Mesendoderm (in vitro differentiated cells): Measurements from ENCODE around the gene TVP23C.
"Not testable (repeated sequence)": the region's sequence is repeated elsewhere in the genome, so short reads cannot be mapped to it uniquely, and the experiment has no call there.

Source experiments
- DNase-seq: peaks from one replicate; pipeline ENCODE4 v3.0.0; 2013
- H2AK5ac ChIP-seq: 2 replicates; pipeline ENCODE4 v1.6.1; 2013; ENCODE audit warnings: low read length, inconsistent platforms
- H2BK120ac ChIP-seq: 2 replicates; pipeline ENCODE4 v1.6.1; 2013; ENCODE audit warnings: low read depth, mild to moderate bottlenecking, low read length, moderate library complexity, mixed read lengths
- H2BK15ac ChIP-seq: replicated peaks from 2 replicates; pipeline ENCODE4 v1.6.1; 2013; ENCODE audit warnings: low read depth, mild to moderate bottlenecking, moderate library complexity
- H2BK5ac ChIP-seq: 2 replicates; pipeline ENCODE4 v1.6.1; 2013; ENCODE audit warnings: low read length, inconsistent platforms
- H3K18ac ChIP-seq: 2 replicates; pipeline ENCODE4 v1.6.1; 2013; ENCODE audit warnings: mild to moderate bottlenecking, low read length, mixed read lengths
- H3K23ac ChIP-seq: one replicate; pipeline ENCODE4 v1.6.1; 2013; ENCODE audit warnings: low read length
- H3K27ac ChIP-seq: 2 replicates; pipeline ENCODE4 v1.5.1; 2013; ENCODE audit warnings: low read depth, mild to moderate bottlenecking, inconsistent platforms, low read length, moderate library complexity
- H3K27me3 ChIP-seq: 2 replicates; pipeline ENCODE4 v1.6.1; 2013; ENCODE audit warnings: low read length, control low read depth, mild to moderate bottlenecking, inconsistent platforms; ENCODE audit not compliant: insufficient read depth, poor library complexity
- H3K36me3 ChIP-seq: 2 replicates; pipeline ENCODE4 v1.6.1; 2013; ENCODE audit warnings: low read length, inconsistent platforms; ENCODE audit not compliant: control insufficient read depth, insufficient read depth
- H3K4ac ChIP-seq: one replicate; pipeline ENCODE4 v1.6.1; 2013; ENCODE audit warnings: low read depth, mild to moderate bottlenecking, low read length, moderate library complexity
- H3K4me1 ChIP-seq: 2 replicates; pipeline ENCODE4 v1.6.1; 2013; ENCODE audit warnings: low read depth, low read length, inconsistent platforms; ENCODE audit not compliant: control insufficient read depth
- H3K4me2 ChIP-seq: 2 replicates; pipeline ENCODE4 v1.6.1; 2013; ENCODE audit warnings: low read length
- H3K4me3 ChIP-seq: 2 replicates; pipeline ENCODE4 v1.5.1; 2013; ENCODE audit warnings: mild to moderate bottlenecking, low read length
- H3K56ac ChIP-seq: one replicate; pipeline ENCODE4 v1.6.1; 2013; ENCODE audit warnings: low read length
- H3K79me1 ChIP-seq: 2 replicates; pipeline ENCODE4 v1.6.1; 2013; ENCODE audit warnings: low read length, inconsistent platforms
- H3K79me2 ChIP-seq: 2 replicates; pipeline ENCODE4 v1.6.1; 2013; ENCODE audit warnings: mild to moderate bottlenecking, low read length; ENCODE audit not compliant: control insufficient read depth, insufficient read depth
- H3K9ac ChIP-seq: 2 replicates; pipeline ENCODE4 v1.6.1; 2013; ENCODE audit warnings: low read length, inconsistent platforms
- H4K5ac ChIP-seq: one replicate; pipeline ENCODE4 v1.6.1; 2013; ENCODE audit warnings: low read length
- H4K8ac ChIP-seq: one replicate; pipeline ENCODE4 v1.6.1; 2013; ENCODE audit warnings: low read depth, mild to moderate bottlenecking, control low read depth, low read length, moderate library complexity
- WGBS: extraction: QIAGEN DNeasy Blood & Tissue Kit; methylation state at CpG from one replicate; pipeline ENCODE4 v1.1.7; 2013; ENCODE audit warnings: low lambda C conversion rate, missing lambda C conversion rate; ENCODE audit not compliant: insufficient coverage; ENCODE audit errors: extremely low coverage; 5-methylcytosine and 5-hydroxymethylcytosine counted together

The TVP23C gene

GRCh38 chr17:15507001-15507400 is 56.3 kb downstream of the TVP23C start:
- Histone ChIP-seq H3K56ac (no peak overlapping the region), H3K4me3 (no peak overlapping the region), H3K79me2 (no peaks in the 10 kb centered on the region), H3K4ac (no peak overlapping the region), H3K23ac (no peak overlapping the region), H2BK5ac (no peak overlapping the region), H3K4me2 (no peak overlapping the region), H3K18ac (no peak overlapping the region), H2BK120ac (no peak overlapping the region), H3K27ac (no peak overlapping the region), H2AK5ac (no peak overlapping the region), H3K9ac (no peak overlapping the region), H2BK15ac (no peak overlapping the region), H4K5ac (no peak overlapping the region), H3K79me1 (no peaks in the 10 kb centered on the region), H3K4me1 (peaks cover 3% of the 10 kb centered on the region), H4K8ac (no peak overlapping the region), H3K27me3 (no peaks in the 10 kb centered on the region), H3K36me3 (no peaks in the 10 kb centered on the region)
- DNase-seq, result no peak
- WGBS, result no CpG with 5 or more reads among the region's 9 CpGs

- not testable (repeated sequence) for H3K36me3 ChIP-seq, H4K8ac ChIP-seq, H2BK5ac ChIP-seq, H3K23ac ChIP-seq, H3K27ac ChIP-seq, H2BK120ac ChIP-seq, H2AK5ac ChIP-seq, H3K79me2 ChIP-seq, DNase-seq, H3K9ac ChIP-seq, H3K4me2 ChIP-seq, H3K79me1 ChIP-seq, H3K4ac ChIP-seq, H3K4me3 ChIP-seq, H3K27me3 ChIP-seq, H3K56ac ChIP-seq, H3K18ac ChIP-seq, H3K4me1 ChIP-seq, H2BK15ac ChIP-seq, H4K5ac ChIP-seq
- whole genome bisulfite sequencing, result no CpG with 5 or more reads among the region's 32 CpGs
These were observed 57.6 kb downstream of the TVP23C start for GRCh38 chr17:15505708-15506107.

- Histone ChIP-seq H3K9ac (no peak overlapping the region), H3K4ac (no peak overlapping the region), H3K4me2 (no peak overlapping the region)
These were observed 59.6 kb downstream of the TVP23C start for GRCh38 chr17:15503731-15504130.

GRCh38 chr17:15502369-15503112 is 60.7 kb downstream of the TVP23C start:
- Histone ChIP-seq H3K27me3 (no peaks in the 10 kb centered on the region), H2BK120ac (no peak overlapping the region), H2BK15ac (no peak overlapping the region), H4K5ac (no peak overlapping the region), H3K79me1 (no peaks in the 10 kb centered on the region), H3K18ac (peak overlapping the region; percentile 2), H3K4me1 (peaks cover 3% of the 10 kb centered on the region), H3K4me3 (no peak overlapping the region), H4K8ac (no peak overlapping the region), H3K23ac (peak overlapping the region; percentile 89), H3K79me2 (no peaks in the 10 kb centered on the region), H3K36me3 (peaks cover 2% of the 10 kb centered on the region), H3K9ac (peak overlapping the region; percentile 65), H3K4ac (peak overlapping the region; percentile 7), H2BK5ac (no peak overlapping the region), H3K4me2 (no peak overlapping the region), H2AK5ac (no peak overlapping the region), H3K27ac (no peak overlapping the region), H3K56ac (peak overlapping the region; percentile 80)
- peak; percentile 90 for DNase-seq
- 100% methylated on average over 2 of the region's 32 CpGs for WGBS

More at GRCh38 chr17:15503731-15504130, 59.6 kb downstream of the TVP23C start:
- Histone ChIP-seq H3K36me3 (peaks cover 2% of the 10 kb centered on the region), H2AK5ac (no peak overlapping the region), H2BK15ac (no peak overlapping the region), H3K4me3 (no peak overlapping the region), H4K8ac (no peak overlapping the region), H3K56ac (no peak overlapping the region), H2BK120ac (no peak overlapping the region), H3K79me2 (no peaks in the 10 kb centered on the region), H4K5ac (no peak overlapping the region), H2BK5ac (no peak overlapping the region), H3K23ac (no peak overlapping the region), H3K27ac (no peak overlapping the region), H3K4me1 (peaks cover 3% of the 10 kb centered on the region), H3K18ac (no peak overlapping the region), H3K79me1 (no peaks in the 10 kb centered on the region), H3K27me3 (no peaks in the 10 kb centered on the region)
- no CpG with 5 or more reads among the region's 2 CpGs for WGBS
- DNase-seq, result no peak

GRCh38 chr17:15501793-15502192 is 61.5 kb downstream of the TVP23C start:
- no peaks in the 10 kb centered on the region for H3K27me3 ChIP-seq
- H3K27ac ChIP-seq, result no peak overlapping the region
- no peaks in the 10 kb centered on the region for H3K79me2 ChIP-seq
- no peak overlapping the region for H3K18ac ChIP-seq
- no peak overlapping the region for H3K4ac ChIP-seq
- H3K4me2 ChIP-seq, result no peak overlapping the region
- no peak overlapping the region for H2BK15ac ChIP-seq
- H2AK5ac ChIP-seq, result no peak overlapping the region
- H4K8ac ChIP-seq, result no peak overlapping the region
- no peak overlapping the region for H3K23ac ChIP-seq
- H3K9ac ChIP-seq, result no peak overlapping the region
- peak overlapping the region; percentile 22 for H3K56ac ChIP-seq
- H2BK5ac ChIP-seq, result no peak overlapping the region
- no peak overlapping the region for H4K5ac ChIP-seq
- peaks cover 2% of the 10 kb centered on the region for H3K36me3 ChIP-seq
- no CpG with 5 or more reads among the region's 7 CpGs for WGBS
- no peak overlapping the region for H3K4me3 ChIP-seq
- H2BK120ac ChIP-seq, result no peak overlapping the region
- peaks cover 3% of the 10 kb centered on the region for H3K4me1 ChIP-seq
- no peaks in the 10 kb centered on the region for H3K79me1 ChIP-seq
- no peak for DNase-seq

- no peak overlapping the region for H4K5ac ChIP-seq
- H2AK5ac ChIP-seq, result no peak overlapping the region
- no peak overlapping the region for H3K9ac ChIP-seq
- no peak overlapping the region for H3K4ac ChIP-seq
- no peaks in the 10 kb centered on the region for H3K79me1 ChIP-seq
- H3K4me1 ChIP-seq, result peaks cover 3% of the 10 kb centered on the region
- H4K8ac ChIP-seq, result no peak overlapping the region
- H3K4me2 ChIP-seq, result no peak overlapping the region
- no peak overlapping the region for H3K56ac ChIP-seq
- H3K18ac ChIP-seq, result no peak overlapping the region
- H3K4me3 ChIP-seq, result no peak overlapping the region
- H2BK120ac ChIP-seq, result no peak overlapping the region
- no peak for DNase-seq
- H2BK5ac ChIP-seq, result no peak overlapping the region
- no peaks in the 10 kb centered on the region for H3K79me2 ChIP-seq
- no peak overlapping the region for H3K23ac ChIP-seq
- H2BK15ac ChIP-seq, result no peak overlapping the region
- H3K27me3 ChIP-seq, result no peaks in the 10 kb centered on the region
- no CpG with 5 or more reads among the region's 3 CpGs for WGBS
- H3K27ac ChIP-seq, result no peak overlapping the region
- H3K36me3 ChIP-seq, result peaks cover 2% of the 10 kb centered on the region
These were observed 62.0 kb downstream of the TVP23C start for GRCh38 chr17:15501282-15501681.
